ENCODE results near the gene NOS3.
"Not testable (repeated sequence)": the region's sequence is repeated elsewhere in the genome, so short reads cannot be mapped to it uniquely, and the experiment has no call there.

Gene NOS3

GRCh38 chr7:151035902-151036301 is 45.1 kb downstream of the NOS3 start:
- no peak overlapping the region for H3K4me3 ChIP-seq (ENCODE audit: low read length)
- TF ChIP-seq ZNF274 (IDR thresholded peaks at IDR 0.05; ENCODE audit: low read depth, low read length) = no peak

DNA sequence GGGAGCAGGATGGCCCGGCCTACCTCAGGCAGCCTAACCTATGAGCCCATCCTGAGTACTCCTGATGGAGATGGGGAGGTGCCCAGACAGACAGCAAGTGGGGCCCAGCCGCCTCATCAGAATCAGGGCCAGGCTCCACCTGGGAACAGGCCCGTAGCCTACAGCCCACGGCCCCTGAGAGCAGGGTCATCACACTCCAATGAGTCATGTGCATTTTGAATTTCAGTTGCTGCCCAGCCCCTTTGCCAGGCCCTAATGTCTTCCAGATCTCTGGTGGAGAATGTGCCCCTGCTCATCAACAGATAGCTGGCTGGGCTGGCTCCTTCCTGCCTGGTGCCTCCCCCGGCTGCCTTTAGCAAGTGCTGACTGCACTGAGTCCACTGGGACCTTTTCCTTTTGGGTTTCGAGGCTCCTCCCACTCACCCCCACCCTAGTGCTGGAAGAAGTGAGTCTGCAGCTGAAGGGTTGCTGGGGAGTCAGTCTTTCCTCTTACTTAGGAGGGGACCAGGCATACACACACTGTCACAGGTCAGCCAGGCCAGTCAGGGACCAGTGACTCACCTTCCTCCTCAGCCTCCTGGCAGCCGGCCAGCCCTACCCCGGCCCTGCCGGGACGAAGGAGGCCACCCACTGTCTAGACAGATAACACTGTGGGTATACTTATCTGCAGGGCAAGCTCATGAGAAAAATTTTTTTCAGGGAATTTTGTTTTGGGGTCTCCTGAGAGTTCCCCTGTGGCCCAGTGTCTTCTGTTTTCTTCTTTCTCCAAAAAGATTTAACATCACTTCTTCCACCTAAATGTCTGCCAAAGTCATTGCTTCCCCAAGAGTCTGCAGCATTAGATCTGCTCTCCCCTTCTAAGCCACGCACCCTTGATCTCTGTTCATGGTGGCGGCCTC is 48.4 kb downstream of the NOS3 start:
- TF ChIP-seq ZNF274 (IDR thresholded peaks at IDR 0.05; ENCODE audit: low read depth, low read length) = no peak
- H3K4me3 ChIP-seq (ENCODE audit: low read length) = no peak overlapping the region

- no peak for TF ChIP-seq ZNF274 (IDR thresholded peaks at IDR 0.05; ENCODE audit: low read depth, low read length)
Observed at GRCh38 chr7:151039850-151040548, 49.2 kb downstream of the NOS3 start.

DNA sequence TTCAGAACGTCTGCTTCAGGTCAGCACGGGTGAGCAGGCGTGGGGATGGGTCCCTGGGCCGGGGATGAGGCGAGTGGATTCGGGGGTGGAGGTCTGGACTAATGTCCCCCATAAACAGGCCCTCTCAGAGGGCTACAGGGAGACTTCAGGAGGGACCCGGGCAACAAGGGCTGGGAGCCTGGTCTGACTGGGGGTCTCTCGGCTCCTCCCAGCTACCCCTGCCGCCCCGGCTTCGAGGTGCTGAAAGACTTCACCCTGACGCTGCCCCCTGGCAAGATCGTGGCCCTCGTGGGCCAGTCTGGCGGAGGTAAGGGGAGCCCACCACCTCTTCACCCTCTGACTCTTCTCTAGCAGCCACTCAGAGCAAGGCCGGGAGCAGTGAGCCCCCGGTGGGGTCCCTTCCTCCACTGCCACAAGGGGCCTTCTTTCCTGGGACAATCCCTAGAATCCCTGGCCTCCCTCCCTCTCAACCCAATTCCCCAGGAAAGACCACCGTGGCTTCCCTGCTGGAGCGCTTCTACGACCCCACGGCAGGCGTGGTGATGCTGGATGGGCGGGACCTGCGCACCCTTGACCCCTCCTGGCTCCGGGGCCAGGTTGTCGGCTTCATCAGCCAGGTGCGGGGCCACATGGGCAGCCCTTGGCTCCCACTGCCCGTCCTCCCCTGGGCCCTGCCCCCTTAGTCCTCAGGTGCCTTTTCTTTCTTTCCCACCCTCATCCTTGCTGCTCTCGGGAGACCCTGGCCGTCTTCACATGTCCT is 50.0 kb downstream of the NOS3 start:
- no peak for TF ChIP-seq ZNF274 (IDR thresholded peaks at IDR 0.05; ENCODE audit: low read depth, low read length)
- no peak overlapping the region for H3K4me3 ChIP-seq (ENCODE audit: low read length)

More at GRCh38 chr7:151039850-151040548, 49.2 kb downstream of the NOS3 start:
- no peak overlapping the region for H3K4me3 ChIP-seq (ENCODE audit: low read length)

DNA sequence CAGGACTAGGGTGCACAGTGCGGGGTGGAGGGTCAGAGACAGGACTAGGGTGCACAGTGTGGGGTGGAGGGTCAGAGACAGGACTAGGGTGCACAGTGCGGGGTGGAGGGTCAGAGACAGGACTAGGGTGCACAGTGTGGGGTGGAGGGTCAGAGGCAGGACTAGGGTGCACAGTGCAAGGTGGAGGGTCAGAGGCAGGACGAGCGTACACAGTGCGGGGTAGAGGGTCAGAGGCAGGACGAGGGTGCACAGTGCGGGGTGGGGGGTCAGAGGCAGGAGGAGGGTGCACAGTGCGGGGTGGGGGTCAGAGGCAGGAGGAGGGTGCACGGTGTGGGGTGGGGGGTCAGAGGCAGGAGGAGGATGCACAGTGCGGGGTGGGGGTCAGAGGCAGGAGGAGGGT is 52.6 kb downstream of the NOS3 start:
- H3K4me3 ChIP-seq (ENCODE audit: low read length) = not testable (repeated sequence)

GRCh38 chr7:151043959-151044358 is 53.1 kb downstream of the NOS3 start:
- TF ChIP-seq ZNF274 (IDR thresholded peaks at IDR 0.05; ENCODE audit: low read depth, low read length) = no peak
- no peak overlapping the region for H3K4me3 ChIP-seq (ENCODE audit: low read length)

DNA sequence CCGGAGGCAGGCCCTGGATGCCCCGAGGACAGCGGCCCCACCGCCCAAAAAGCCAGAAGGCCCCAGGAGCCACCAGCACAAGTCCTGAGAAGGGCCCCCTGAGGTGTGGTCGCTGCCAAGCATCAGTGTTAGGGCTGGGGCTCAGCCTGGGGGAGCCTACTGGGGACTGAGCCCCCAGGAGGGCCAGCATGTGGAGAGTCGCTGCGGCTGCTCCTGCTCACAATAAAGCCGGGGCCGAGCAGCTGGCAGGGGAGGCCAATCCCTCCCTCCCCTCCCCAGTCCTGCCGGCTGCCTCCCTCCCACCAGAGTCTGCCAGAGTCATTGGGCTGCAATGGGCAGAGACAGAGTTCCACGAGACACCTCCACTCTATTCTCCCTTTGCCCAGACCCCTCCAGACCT is 54.4 kb downstream of the NOS3 start:
- TF ChIP-seq ZNF274 (IDR thresholded peaks at IDR 0.05; ENCODE audit: low read depth, low read length) = no peak
- H3K4me3 ChIP-seq (ENCODE audit: low read length) = no peak overlapping the region

GRCh38 chr7:151045967-151046366 is 55.1 kb downstream of the NOS3 start:
- no peak for TF ChIP-seq ZNF274 (IDR thresholded peaks at IDR 0.05; ENCODE audit: low read depth, low read length)
- no peak overlapping the region for H3K4me3 ChIP-seq (ENCODE audit: low read length)

DNA sequence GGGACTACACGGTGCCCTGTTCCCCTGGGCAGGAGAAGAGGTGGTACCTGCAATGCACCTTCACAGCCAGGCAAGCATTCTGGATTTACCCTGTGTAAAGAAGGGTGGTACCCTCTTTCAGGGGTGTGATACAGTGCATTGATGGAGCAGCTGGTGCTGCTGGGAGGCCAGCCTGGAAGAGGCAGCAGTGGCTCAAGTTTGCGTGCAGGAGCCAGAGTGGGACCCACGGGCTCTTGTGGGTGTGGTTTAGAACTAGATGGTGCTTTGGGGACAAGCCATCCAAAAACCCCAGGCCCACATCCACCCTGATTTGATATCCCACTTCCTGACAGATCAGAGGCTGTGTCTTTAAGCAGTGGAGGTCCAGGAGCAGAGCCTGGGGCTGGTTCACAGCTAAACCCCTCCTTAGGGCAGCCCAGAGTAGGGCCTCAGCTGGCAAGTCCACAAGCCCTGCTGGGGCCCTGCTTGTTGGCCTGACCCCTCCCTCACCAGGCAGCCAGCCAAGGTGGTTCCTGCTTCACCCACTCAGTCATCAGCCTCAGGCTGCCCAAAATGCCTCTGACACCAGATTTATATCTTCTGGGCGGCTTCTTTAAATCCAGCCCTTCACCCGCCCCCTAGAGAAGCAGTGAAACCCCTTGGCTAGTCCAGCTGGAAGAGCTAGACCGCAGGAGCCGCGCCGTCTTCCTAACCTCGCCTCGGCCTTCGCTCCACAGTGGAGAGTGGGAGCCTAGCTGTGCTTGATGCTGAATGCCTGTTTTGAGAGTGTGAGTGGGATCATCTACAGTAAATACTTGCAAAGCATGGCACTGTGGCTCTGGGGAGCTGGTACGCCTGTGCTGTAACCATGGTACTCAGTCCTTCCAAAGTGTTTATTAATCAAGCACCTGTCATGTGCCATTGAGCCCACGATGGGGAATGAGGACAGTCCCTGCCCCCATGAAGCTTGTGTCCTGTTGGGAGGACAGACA is 56.1 kb downstream of the NOS3 start:
- H3K4me3 ChIP-seq (ENCODE audit: low read length) = no peak overlapping the region
- TF ChIP-seq ZNF274 (IDR thresholded peaks at IDR 0.05; ENCODE audit: low read depth, low read length) = no peak

DNA sequence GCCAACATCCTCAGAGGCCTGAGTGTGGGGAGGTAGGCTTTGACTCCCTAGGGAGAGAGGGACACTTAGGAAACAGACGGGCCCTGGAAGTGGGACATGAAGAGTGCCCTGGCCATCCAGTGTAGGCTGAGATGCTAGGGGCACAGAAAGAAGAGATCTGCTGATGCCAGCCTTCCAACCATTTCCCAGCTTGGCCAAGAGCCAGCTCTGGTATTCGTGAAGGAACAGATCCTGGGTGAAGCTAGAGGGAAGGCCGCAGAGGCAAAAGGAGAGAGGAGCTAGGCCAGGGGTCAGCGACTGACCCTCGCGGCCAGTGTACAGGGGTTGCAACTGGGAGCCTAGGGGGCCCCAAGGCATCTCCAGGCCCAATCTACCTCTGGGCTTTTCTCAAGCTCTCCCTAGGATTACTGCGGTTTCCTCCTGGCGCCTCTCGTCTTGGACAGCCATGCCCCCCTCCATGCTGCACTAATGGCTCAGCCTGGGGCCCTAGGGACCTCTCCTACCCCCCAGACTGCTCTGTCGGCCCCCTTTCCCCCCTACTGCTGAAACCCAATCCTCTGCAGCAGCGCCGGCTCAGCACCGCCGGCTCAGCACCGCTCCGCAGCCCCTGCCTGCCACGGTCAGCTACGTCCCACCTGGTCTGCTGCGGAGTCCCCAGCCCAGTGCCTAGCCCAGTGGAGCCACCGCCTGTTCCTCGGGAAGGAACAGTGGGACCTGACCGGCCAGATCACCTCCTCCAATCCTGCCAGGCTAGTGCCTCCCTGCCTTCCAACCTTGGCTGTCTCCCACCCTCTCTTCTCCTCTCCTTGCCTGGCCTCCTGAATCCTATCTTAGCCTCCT is 57.4 kb downstream of the NOS3 start, which contains the start of gene ASIC3:
Gene ASIC3 (plus strand): TSS at position 556 of the 840 bp plus-strand sequence. CDS start 355 bp downstream, outside the sequence.
- no peak for TF ChIP-seq ZNF274 (IDR thresholded peaks at IDR 0.05; ENCODE audit: low read depth, low read length)
- no peak within 1 kb of the TSS for H3K4me3 ChIP-seq (ENCODE audit: low read length)

DNA sequence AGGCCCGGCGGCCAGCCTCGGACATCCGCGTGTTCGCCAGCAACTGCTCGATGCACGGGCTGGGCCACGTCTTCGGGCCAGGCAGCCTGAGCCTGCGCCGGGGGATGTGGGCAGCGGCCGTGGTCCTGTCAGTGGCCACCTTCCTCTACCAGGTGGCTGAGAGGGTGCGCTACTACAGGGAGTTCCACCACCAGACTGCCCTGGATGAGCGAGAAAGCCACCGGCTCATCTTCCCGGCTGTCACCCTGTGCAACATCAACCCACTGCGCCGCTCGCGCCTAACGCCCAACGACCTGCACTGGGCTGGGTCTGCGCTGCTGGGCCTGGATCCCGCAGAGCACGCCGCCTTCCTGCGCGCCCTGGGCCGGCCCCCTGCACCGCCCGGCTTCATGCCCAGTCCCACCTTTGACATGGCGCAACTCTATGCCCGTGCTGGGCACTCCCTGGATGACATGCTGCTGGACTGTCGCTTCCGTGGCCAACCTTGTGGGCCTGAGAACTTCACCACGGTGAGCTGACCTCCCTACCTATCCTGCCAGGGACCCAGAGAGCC is 58.2 kb downstream of the NOS3 start:
- no peak overlapping the region for H3K4me3 ChIP-seq (ENCODE audit: low read length)
- no peak for TF ChIP-seq ZNF274 (IDR thresholded peaks at IDR 0.05; ENCODE audit: low read depth, low read length)

DNA sequence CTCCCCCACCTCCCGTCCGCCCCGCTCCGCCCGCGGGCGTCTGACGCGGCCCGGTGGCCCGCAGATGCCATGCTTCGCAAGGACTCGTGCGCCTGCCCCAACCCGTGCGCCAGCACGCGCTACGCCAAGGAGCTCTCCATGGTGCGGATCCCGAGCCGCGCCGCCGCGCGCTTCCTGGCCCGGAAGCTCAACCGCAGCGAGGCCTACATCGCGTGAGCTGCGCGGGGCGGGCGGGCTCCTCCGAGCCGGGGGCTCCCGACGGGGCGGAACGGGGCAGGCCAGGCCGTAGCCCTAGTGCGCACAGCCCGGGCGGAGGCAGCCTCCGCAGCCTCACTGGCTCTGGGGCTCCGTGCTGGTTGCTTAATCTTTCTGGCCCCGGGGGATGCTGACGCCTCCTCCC is 60.3 kb downstream of the NOS3 start:
- no peak for TF ChIP-seq ZNF274 (IDR thresholded peaks at IDR 0.05; ENCODE audit: low read depth, low read length)
- no peak overlapping the region for H3K4me3 ChIP-seq (ENCODE audit: low read length)

Measured in GM08714 (cell line).